DMS114 treated with DMSO at 0.1 percent for 48 hours (cell line): Measurements from ENCODE around the gene FAM118A.
"Not testable (repeated sequence)": the region's sequence is repeated elsewhere in the genome, so short reads cannot be mapped to it uniquely, and the experiment has no call there.

Source experiments
- DNase-seq: peaks from one replicate; lab custom pipeline; 2025; ENCODE audit not compliant: unreplicated experiment; lab: John Stamatoyannopoulos, UW

Gene FAM118A

GRCh38 chr22:45309422-45310227 lies at the start of gene FAM118A:
Gene FAM118A, plus strand, starts transcription at chr22:45309934. Its CDS starts 12,446 bp downstream, at chr22:45322380.
- peak; percentile 55 for DNase-seq

- not testable (repeated sequence) for DNase-seq
Observed at GRCh38 chr22:45260395-45260759, 49.4 kb upstream of the FAM118A start.

DNA sequence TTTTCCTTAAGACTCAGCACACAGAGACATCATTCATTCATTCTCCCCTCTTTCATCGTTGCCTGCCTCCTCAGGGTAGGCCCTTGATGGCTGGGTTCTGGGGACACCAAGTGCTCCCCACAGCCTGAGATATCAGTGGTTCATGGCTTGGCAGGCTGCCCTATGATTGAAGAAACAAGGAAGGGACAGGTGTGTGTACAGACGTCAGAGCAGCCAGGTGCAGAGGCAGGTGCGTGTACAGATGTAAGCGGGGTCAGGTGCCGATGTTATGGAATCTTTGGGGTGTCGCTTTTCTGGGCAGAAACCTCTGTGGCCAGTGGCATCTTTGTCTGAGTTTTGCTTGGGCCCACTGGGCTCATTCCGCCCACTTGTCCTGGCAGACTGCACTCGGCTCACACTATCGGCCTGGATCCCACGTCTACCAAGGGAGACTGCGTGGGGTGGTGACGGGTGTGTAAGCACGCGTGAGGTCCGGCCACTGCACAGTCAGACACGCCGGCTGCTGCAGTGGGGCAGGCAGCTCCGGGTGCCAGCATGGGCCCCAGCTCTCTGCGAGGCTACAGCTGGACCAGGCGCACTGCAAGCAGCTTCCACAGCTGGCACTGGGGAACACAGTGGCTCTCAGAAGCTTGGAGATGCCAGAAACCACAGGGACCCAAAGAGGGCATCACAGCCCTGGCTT lies 48.2 kb upstream of the FAM118A start:
- no peak for DNase-seq

- DNase-seq, result no peak
Observed at GRCh38 chr22:45262195-45262930, 47.4 kb upstream of the FAM118A start.

DNA sequence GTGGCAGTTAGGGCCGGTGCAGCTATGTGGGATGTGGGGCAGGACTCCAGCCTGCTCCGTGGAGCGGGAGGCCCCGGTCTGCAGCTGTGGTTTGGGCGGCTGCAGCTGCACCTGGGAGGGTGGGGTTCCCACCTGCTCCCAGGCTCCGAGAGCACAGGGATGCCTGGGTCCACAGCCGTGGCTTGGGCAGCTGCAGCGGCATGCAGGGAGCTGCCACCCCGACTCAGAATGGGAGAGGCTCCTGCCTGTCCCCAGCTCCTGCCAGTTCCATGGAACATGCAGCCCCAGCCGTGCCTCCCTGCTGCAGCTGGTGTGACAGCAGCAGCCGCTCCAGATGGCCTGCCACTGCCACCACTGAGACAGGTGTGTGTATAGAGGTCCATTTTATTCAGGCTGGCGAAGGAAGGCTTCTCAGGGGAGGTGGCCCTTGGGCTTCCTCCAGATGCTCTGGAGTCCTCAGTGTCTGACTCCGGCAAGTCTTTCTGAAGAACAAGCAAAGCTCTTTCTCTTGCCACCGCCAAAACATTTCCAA lies 46.7 kb upstream of the FAM118A start:
- no peak for DNase-seq

DNA sequence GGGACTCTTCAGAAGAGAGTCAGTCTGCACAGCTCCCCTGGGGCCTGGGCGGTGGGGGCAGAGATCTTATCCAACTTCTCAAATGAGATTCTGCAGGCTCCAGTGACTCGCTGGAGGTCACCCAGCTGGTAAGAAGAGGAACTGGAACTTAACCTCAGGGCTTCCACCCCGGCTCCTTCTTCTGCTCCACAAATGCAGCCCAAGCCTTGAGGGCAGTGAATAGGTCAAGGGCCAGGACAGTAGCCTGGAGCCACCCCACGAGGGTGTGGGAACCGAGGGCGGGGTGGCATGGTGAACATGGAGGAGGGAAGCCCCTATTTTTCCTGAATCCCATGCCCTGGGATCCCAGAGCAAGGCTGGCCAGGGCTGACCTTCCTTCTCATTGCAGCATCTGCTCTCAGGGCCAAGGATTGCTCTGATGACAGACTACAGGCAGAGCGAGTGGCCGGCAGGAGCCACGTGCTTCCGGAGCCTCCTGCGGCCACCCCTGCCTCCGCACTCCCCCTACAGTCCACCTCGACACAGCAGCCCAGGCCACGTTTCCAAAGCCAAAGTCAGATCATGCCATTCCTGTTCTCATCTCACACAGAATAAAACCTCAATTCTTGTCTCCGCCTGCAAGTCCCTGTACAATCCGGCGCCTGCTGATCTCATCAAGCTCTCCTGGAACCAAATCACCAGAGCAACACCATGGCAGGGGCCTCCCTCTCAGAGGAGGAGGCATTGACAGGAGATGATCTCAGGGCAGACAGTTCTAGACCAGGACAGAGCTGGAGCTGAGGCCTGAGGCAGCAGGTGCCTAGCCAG lies 46.1 kb upstream of the FAM118A start:
- DNase-seq, result peak; percentile 47

DNA sequence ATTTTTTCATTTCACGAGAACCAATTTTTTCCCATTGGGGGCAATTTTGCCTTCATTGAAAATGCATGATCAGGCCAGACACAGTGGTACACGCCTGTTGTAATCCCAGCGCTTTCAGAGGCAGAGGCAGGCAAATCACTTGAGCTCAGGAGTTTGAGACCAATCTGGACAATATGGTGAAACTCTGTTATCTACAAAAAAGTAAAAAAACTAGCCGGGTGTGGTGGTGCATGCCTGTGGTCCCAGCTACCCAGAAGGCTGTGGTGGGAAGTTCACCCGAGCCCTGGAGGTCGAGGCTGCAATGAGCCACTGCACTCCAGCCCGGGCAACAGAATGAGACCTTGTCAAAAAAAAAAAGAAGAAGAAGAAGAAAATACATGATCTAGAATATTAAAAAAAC lies 44.2 kb upstream of the FAM118A start:
- no peak for DNase-seq

- DNase-seq, result no peak
Observed at GRCh38 chr22:45268167-45268957, 41.4 kb upstream of the FAM118A start.

GRCh38 chr22:45268958-45269844 lies 40.5 kb upstream of the FAM118A start:
- DNase-seq, result peak; percentile 35

DNA sequence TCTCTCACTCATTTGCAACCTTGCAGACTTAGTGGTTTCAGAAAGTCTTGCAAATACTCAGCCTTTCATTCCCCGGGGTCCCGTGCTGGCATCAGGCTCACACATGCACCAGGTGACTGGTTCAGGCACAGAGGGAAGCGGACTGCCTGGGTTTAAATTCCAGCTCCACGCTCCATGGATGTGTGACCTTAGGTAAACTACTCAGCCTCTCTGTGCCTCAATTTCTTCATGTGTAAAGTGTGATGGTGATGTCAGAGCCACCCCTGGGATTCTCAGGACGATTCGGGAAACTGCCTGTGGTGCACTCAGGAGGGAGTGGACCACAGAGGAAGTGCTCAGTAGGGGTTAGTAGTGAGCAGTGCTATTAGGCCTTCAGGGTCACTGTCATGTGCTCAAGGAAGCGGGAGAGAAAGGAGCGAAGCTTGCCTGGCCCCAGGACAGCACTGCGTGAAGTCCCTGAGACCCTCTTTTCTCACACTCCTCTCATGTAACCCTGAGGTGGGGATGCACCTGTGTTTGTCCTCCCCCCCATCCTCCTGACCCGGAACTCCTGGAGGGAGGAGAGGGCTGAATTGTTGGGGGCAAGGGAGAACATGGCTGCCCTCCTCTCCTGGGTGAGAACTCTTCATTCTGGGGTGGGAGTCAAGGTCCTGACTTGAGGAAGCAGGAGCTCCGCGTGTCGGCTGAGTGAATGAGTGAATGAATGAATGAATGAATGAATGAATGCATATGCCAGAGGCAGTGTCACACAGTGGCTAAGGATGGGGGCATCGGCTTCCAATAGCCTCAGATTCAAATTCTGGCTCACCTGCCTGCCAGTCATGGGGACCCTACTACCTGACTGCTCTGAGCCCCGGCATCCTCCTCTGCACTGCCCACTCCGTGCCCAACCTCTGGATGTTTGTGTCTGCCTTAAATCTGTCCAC lies 39.4 kb upstream of the FAM118A start:
- DNase-seq, result no peak

DNA sequence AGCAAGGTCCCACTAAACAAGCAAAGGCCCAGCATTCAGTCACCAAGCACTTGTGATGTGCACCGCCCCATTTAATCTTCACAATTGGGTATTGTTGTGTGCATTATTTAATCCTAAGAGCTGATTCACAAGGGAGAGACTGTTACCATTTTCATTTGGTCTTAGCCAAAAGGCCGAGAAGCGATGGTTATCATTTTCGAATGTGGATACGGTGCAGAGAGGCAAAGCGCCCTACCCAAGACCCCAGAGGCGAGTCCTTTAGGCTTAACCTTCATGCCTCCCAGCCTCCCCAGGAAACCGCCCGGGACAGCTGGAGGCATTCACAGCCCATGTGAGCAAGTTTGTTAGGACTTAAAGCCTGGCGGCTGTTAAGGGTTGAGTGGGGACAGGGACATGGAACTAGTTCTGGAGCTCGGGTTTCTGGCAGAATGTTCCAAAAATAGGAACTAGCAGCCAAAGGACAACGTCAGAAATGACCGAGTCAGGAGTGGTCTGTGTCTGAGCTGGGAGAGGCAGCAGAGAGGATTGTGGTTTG lies 38.0 kb upstream of the FAM118A start:
- no peak for DNase-seq

DNA sequence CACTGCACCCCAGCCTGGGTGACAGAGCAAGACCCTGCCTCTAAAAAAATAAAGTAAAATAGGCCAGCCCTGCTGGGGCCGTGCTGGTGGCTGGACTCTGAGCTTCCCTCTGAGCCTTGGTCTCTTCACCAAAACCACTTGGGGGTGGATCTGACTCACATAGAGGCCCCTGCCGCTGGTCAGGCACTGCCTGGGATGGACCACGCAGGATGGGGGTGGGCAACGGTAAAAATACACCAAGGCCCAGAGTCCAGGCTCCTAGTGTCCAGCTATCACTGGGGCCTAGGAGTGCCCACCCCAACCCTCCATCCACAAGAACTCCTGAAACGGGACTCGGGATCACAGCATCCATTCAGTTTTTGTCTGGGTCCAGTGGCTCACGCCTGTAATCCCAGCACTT lies 37.2 kb upstream of the FAM118A start:
- DNase-seq, result no peak

- no peak for DNase-seq
Observed at GRCh38 chr22:45273452-45274075, 36.2 kb upstream of the FAM118A start.

DNA sequence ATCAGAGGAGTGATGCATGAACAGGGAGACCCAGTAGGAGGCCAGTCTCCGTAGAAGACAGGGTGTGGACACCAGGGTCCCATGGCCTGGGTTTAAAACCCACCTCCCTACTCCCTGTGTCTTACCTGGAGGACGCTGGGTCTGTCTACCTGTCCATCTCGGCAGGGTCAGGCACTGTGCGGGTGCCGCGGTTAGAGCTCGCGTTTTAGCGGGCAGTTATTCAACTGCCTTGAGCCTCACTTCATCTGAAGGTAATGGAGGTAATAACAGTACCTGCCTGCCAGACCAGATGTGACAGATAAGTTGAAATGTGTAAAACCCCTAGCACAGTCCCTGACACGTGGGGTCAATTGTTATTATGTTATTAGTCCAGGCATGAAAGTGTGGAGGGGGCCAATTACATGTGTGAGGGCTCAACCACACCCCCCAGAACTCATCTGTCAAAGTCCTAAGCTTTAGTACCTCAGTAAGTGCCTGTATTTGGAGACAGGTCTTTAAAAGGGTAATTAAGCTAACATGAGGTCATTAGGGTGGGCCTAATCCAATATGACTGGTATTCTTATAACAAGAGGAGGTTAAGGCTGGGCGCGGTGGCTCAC lies 33.1 kb upstream of the FAM118A start:
- no peak for DNase-seq

GRCh38 chr22:45277720-45278119 lies 32.0 kb upstream of the FAM118A start:
- not testable (repeated sequence) for DNase-seq

DNA sequence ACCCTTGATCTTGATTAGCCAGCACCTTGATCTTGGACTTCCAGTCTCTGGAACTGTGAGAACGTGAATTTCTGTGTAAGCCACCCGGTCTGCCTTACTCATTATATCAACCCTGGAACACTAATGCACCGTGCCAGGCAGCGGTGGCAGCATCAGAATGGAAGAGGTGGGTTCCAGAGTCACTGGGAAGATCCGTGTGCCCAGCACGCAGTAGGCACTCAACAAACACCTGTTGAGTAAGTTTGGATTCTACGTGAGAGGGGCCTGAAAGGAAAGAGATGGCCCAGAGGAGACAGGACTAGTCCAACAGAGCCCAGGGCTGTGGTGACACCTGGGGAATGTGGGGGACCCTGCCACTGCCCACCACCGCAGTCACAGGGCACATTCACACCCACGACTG lies 31.6 kb upstream of the FAM118A start:
- no peak for DNase-seq

DNA sequence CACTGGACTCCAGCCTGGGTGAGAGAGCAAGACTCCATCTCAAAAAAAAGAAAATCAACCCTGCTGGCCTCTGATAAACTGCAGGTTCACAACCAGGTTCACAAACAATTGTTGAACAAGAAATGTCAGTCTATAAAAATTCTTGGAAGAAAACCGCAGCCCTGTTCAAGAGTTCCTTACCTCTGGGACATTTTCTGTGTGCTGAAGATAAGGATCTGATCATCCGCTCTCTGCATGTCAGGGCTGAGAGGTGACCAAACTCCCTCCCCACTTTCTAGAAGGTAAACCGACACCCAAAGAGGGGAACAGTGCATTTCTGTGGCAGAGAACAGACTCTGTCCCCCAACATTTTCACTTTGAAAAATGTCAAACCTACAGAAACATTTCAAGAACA lies 29.1 kb upstream of the FAM118A start:
- no peak for DNase-seq
